NCI-H2196 treated with DMSO at 0.1 percent for 48 hours (cell line): ENCODE data around the gene OR4N2.
"Not testable (repeated sequence)": the region's sequence is repeated elsewhere in the genome, so short reads cannot be mapped to it uniquely, and the experiment has no call there.

Source experiments
- DNase-seq: peaks from one replicate; lab custom pipeline; 2025; ENCODE audit not compliant: unreplicated experiment; lab: John Stamatoyannopoulos, UW

The OR4N2 gene

GRCh38 chr14:19803470-19803869, at the start of gene OR4N2:
TSS of gene OR4N2 (plus strand) at chr14:19803770. CDS start at chr14:19827449, 23,679 bp downstream.
- not testable (repeated sequence) for DNase-seq

GRCh38 chr14:19754172-19754571, 49.4 kb upstream of the OR4N2 start:
- no peak for DNase-seq

GRCh38 chr14:19771491-19771890, 32.1 kb upstream of the OR4N2 start:
- DNase-seq = not testable (repeated sequence)

GRCh38 chr14:19771895-19772430, 31.6 kb upstream of the OR4N2 start:
- DNase-seq = no peak

- not testable (repeated sequence) for DNase-seq
Observed at GRCh38 chr14:19772454-19772853, 31.1 kb upstream of the OR4N2 start.

GRCh38 chr14:19773204-19773603, 30.4 kb upstream of the OR4N2 start, which contains the start of gene OR4M1:
TSS of gene OR4M1 (plus strand) at chr14:19773504. CDS start at chr14:19780323, 6,819 bp downstream.
- not testable (repeated sequence) for DNase-seq

GRCh38 chr14:19775587-19775986, 28.0 kb upstream of the OR4N2 start:
- DNase-seq = no peak

GRCh38 chr14:19785848-19786247, 17.7 kb upstream of the OR4N2 start:
- DNase-seq = not testable (repeated sequence)

GRCh38 chr14:19787318-19787717, 16.3 kb upstream of the OR4N2 start:
- DNase-seq = not testable (repeated sequence)

GRCh38 chr14:19788150-19788549, 15.4 kb upstream of the OR4N2 start:
- DNase-seq = not testable (repeated sequence)

- DNase-seq = not testable (repeated sequence)
Observed at GRCh38 chr14:19796520-19797108, 7.0 kb upstream of the OR4N2 start.

GRCh38 chr14:19799880-19800279, 3.7 kb upstream of the OR4N2 start:
- DNase-seq = no peak

GRCh38 chr14:19800282-19801117, 3.1 kb upstream of the OR4N2 start:
- no peak for DNase-seq

- no peak for DNase-seq
Observed at GRCh38 chr14:19801118-19801464, 2.5 kb upstream of the OR4N2 start.

GRCh38 chr14:19813171-19813920, 9.8 kb downstream of the OR4N2 start:
- not testable (repeated sequence) for DNase-seq

GRCh38 chr14:19819879-19820278, 16.3 kb downstream of the OR4N2 start:
- not testable (repeated sequence) for DNase-seq

- not testable (repeated sequence) for DNase-seq
Observed at GRCh38 chr14:19821016-19821415, 17.4 kb downstream of the OR4N2 start.

- no peak for DNase-seq
Observed at GRCh38 chr14:19823178-19823577, 19.6 kb downstream of the OR4N2 start.

GRCh38 chr14:19823765-19824164, 20.2 kb downstream of the OR4N2 start:
- no peak for DNase-seq

- not testable (repeated sequence) for DNase-seq
Observed at GRCh38 chr14:19827626-19828244, 24.2 kb downstream of the OR4N2 start.

- DNase-seq = no peak
Observed at GRCh38 chr14:19828314-19828713, 24.7 kb downstream of the OR4N2 start.
